ENCODE data around the gene PRKCQ.
"Not testable (repeated sequence)": the region's sequence is repeated elsewhere in the genome, so short reads cannot be mapped to it uniquely, and the experiment has no call there.

PRKCQ gene

GRCh38 chr10:6383096-6383812 is 196.8 kb downstream of the PRKCQ start:
- DNase-seq (ENCODE audit: low read depth): peak; percentile 12

DNA sequence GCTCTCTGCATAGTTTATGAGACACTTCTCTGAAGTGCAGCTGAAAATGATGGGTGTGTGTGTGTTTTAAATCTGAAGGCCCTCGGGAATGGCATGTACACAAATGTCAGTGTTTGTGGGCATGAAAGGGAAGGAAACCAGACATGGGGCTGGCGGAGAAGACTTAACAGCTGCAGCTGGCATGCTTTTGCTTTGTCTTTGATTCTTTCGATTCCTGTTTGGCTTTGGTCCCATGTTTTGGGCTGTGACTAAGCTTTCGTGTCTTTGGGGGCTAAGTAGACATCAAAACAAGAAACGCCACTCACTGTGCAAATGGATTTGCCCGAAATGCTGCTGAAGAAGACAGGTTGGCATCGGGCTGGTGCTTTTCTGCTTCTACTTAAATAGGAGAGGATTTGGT is 198.0 kb downstream of the PRKCQ start:
- no peak for DNase-seq (ENCODE audit: low read depth)

- not testable (repeated sequence) for DNase-seq (ENCODE audit: low read depth)
Measured at GRCh38 chr10:6380478-6380877, 199.6 kb downstream of the PRKCQ start.

- no peak for DNase-seq (ENCODE audit: low read depth)
Measured at GRCh38 chr10:6379015-6379776, 200.9 kb downstream of the PRKCQ start.
